NCI-H2107 (cell line): ENCODE data around the gene CPZ.
"Not testable (repeated sequence)": the region's sequence is repeated elsewhere in the genome, so short reads cannot be mapped to it uniquely, and the experiment has no call there.

ENCODE experiments used
- DNase-seq: peaks from one replicate; lab custom pipeline; 2025; lab: John Stamatoyannopoulos, UW

The CPZ gene

GRCh38 chr4:8557151-8558076, 35.2 kb upstream of the CPZ start:
- no peak for DNase-seq

GRCh38 chr4:8558080-8558960, 34.2 kb upstream of the CPZ start:
- DNase-seq: no peak

- no peak for DNase-seq
Measured at GRCh38 chr4:8559011-8559410, 33.6 kb upstream of the CPZ start.

GRCh38 chr4:8559524-8560264, 32.9 kb upstream of the CPZ start:
- no peak for DNase-seq

GRCh38 chr4:8560265-8561047, 32.1 kb upstream of the CPZ start:
- DNase-seq: no peak

- DNase-seq: no peak
Measured at GRCh38 chr4:8564595-8564994, 28.0 kb upstream of the CPZ start.

- no peak for DNase-seq
Measured at GRCh38 chr4:8568068-8568668, 24.4 kb upstream of the CPZ start.

GRCh38 chr4:8570201-8570600, 22.4 kb upstream of the CPZ start:
- DNase-seq: no peak

GRCh38 chr4:8571702-8572685, 20.6 kb upstream of the CPZ start:
- DNase-seq: no peak

- no peak for DNase-seq
Measured at GRCh38 chr4:8573266-8573665, 19.3 kb upstream of the CPZ start.

GRCh38 chr4:8574796-8575370, 17.7 kb upstream of the CPZ start:
- no peak for DNase-seq

GRCh38 chr4:8575457-8575856, 17.1 kb upstream of the CPZ start:
- DNase-seq: no peak

- not testable (repeated sequence) for DNase-seq
Measured at GRCh38 chr4:8576591-8576990, 16.0 kb upstream of the CPZ start.

GRCh38 chr4:8577046-8577445, 15.5 kb upstream of the CPZ start:
- DNase-seq: no peak

- DNase-seq: no peak
Measured at GRCh38 chr4:8577972-8578371, 14.6 kb upstream of the CPZ start.

- DNase-seq: no peak
Measured at GRCh38 chr4:8578717-8579116, 13.8 kb upstream of the CPZ start.

GRCh38 chr4:8579526-8580320, 12.8 kb upstream of the CPZ start:
- no peak for DNase-seq

- no peak for DNase-seq
Measured at GRCh38 chr4:8580321-8581093, 12.1 kb upstream of the CPZ start, which contains the start of gene GPR78. TSS of gene GPR78 (plus strand) at chr4:8580392. CDS start at chr4:8580983, 591 bp downstream.
